ENCODE data around the gene GPBP1L1. TPM values are rescaled to one million over a fixed set of nuclear protein-coding genes. Genes with fewer than 3 reads are reported as not detected.
A peak's percentile ranks its signal among the peaks of the same experiment; 100 is the strongest.

Gene GPBP1L1
- total RNA-seq, 1 donor from 2014 or later: 80.7 TPM

GRCh38 chr1:45594412-45594811, 91.9 kb downstream of the GPBP1L1 start:
- Histone ChIP-seq H3K36me3 (peaks cover 37% of the 10 kb centered on the region), H3K27me3 (ENCODE audit: low read depth) (no peaks in the 10 kb centered on the region), H3K4me3 (no peak overlapping the region), H3K27ac (replicated peaks) (no peak overlapping the region), H3K4me1 (peaks cover 14% of the 10 kb centered on the region), H3K9me3 (replicated peaks) (no peaks in the 10 kb centered on the region)
- intact Hi-C loops (cut with micrococcal nuclease): no loop called here
- no peak for TF ChIP-seq CTCF (IDR thresholded peaks at IDR 0.05; ENCODE audit: borderline replicate concordance)
- DNase-seq: no peak

- H3K9me3 ChIP-seq (replicated peaks): no peaks in the 10 kb centered on the region
- H3K4me3 ChIP-seq: peak overlapping the region; percentile 52
- peaks cover 32% of the 10 kb centered on the region for H3K36me3 ChIP-seq
- H3K27ac ChIP-seq (replicated peaks): peak overlapping the region; percentile 40
- H3K4me1 ChIP-seq: peaks cover 37% of the 10 kb centered on the region
- intact Hi-C loops (cut with micrococcal nuclease): loop anchor here (10.0 kb wide), 1 partner anchor 95 kb away; the partner anchor contains the start of genes GPBP1L1 and TMEM69
- TF ChIP-seq CTCF (IDR thresholded peaks at IDR 0.05; ENCODE audit: borderline replicate concordance): no peak
- no peak for DNase-seq
- no peaks in the 10 kb centered on the region for H3K27me3 ChIP-seq (ENCODE audit: low read depth)
These were observed 96.5 kb downstream of the GPBP1L1 start for GRCh38 chr1:45589861-45590260.

- Histone ChIP-seq H3K9me3 (replicated peaks) (no peaks in the 10 kb centered on the region), H3K36me3 (peaks cover 5% of the 10 kb centered on the region), H3K27me3 (ENCODE audit: low read depth) (no peaks in the 10 kb centered on the region), H3K27ac (replicated peaks) (no peak overlapping the region), H3K4me1 (peaks cover 51% of the 10 kb centered on the region), H3K4me3 (no peak overlapping the region)
- intact Hi-C loops (cut with micrococcal nuclease): loop anchor here (10.0 kb wide), 1 partner anchor 98 kb away; the partner anchor contains the start of genes GPBP1L1 and TMEM69
- DNase-seq: no peak
- TF ChIP-seq CTCF (IDR thresholded peaks at IDR 0.05; ENCODE audit: borderline replicate concordance): no peak
These were observed 99.6 kb downstream of the GPBP1L1 start for GRCh38 chr1:45586769-45587168.

- Histone ChIP-seq H3K9me3 (replicated peaks) (no peaks in the 10 kb centered on the region), H3K4me1 (peaks cover 43% of the 10 kb centered on the region), H3K4me3 (peak overlapping the region; percentile 92), H3K27ac (replicated peaks) (peak overlapping the region; percentile 97), H3K36me3 (no peaks in the 10 kb centered on the region), H3K27me3 (ENCODE audit: low read depth) (no peaks in the 10 kb centered on the region)
- intact Hi-C loops (cut with micrococcal nuclease): loop anchor here (10.0 kb wide), 1 partner anchor 99 kb away; the partner anchor contains the start of genes GPBP1L1 and TMEM69
- DNase-seq: no peak
- TF ChIP-seq CTCF (IDR thresholded peaks at IDR 0.05; ENCODE audit: borderline replicate concordance): no peak
These were observed 100.7 kb downstream of the GPBP1L1 start for GRCh38 chr1:45585496-45586075.

GRCh38 chr1:45585110-45585426, 101.3 kb downstream of the GPBP1L1 start:
- no peaks in the 10 kb centered on the region for H3K9me3 ChIP-seq (replicated peaks)
- H3K27me3 ChIP-seq (ENCODE audit: low read depth): no peaks in the 10 kb centered on the region
- H3K27ac ChIP-seq (replicated peaks): peak overlapping the region; percentile 97
- H3K36me3 ChIP-seq: no peaks in the 10 kb centered on the region
- peaks cover 42% of the 10 kb centered on the region for H3K4me1 ChIP-seq
- intact Hi-C loops (cut with micrococcal nuclease): loop anchor here (10.0 kb wide), 1 partner anchor 100 kb away; the partner anchor contains the start of genes GPBP1L1 and TMEM69
- H3K4me3 ChIP-seq: peak overlapping the region; percentile 92
- TF ChIP-seq CTCF (IDR thresholded peaks at IDR 0.05; ENCODE audit: borderline replicate concordance): no peak
- DNase-seq: no peak
